Placental epithelial cell (primary cell): ENCODE data around the gene AADAC. TPM values are rescaled to one million over a fixed set of nuclear protein-coding genes. Genes with fewer than 3 reads are reported as not detected.

Source experiments
- total RNA-seq: library from RNA; depleted of rRNA; stranded (reverse); fragments of >200 nt; gene quantifications from 2 replicates; pipeline ENCODE4 v1.2.3, GENCODE V29; 2012

The AADAC gene, protein sequence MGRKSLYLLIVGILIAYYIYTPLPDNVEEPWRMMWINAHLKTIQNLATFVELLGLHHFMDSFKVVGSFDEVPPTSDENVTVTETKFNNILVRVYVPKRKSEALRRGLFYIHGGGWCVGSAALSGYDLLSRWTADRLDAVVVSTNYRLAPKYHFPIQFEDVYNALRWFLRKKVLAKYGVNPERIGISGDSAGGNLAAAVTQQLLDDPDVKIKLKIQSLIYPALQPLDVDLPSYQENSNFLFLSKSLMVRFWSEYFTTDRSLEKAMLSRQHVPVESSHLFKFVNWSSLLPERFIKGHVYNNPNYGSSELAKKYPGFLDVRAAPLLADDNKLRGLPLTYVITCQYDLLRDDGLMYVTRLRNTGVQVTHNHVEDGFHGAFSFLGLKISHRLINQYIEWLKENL
- total RNA-seq, result not detected in 2 replicates

DNA sequence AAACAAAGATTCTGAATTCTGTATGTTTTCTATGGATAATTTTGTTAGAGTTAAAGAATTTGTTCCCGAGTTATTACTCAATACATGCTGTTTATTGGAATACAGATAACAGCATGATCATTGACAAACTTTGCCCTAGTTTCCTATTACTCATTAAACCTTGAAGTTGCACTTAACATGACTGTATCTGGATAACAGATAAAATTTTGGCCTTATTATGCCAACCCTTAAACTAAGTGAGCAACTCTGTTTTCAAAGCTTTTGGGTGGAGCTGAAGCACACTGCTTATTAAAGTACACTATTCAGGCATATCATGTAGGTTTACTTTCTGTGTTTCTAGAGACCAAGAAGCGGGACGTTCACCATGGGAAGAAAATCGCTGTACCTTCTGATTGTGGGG, at the start of gene AADAC:
Gene AADAC (plus strand): TSS at position 318 of the 400 bp plus-strand sequence. CDS start 47 bp downstream, at position 365.

DNA sequence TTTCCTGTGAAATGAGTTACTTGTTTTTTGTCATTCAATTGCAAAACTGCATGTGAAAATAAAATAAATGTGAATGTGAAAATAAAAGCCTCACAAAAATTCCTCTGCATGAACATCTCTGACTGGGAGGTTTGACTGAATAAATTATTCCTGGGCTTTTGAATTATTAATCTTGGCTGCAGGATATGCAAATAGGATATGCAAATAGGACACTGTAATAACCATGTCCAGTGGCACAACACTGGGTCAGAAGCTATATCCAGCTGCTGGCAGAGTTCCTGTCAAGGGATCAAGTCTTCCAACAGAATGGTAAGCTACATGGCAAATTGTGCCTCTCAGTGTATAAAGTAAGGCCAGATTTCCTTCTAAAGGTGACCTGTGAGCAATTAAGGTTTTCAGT, 59.5 kb downstream of the AADAC start, which contains the start of gene SUCNR1:
Gene SUCNR1 (plus strand): TSS at position 246 of the 400 bp plus-strand sequence. CDS start 6,250 bp downstream, outside the sequence.

Other genes starting within 250 kb of the AADAC start
- not detected in 2 replicates for gene AADACL2, start 80.2 kb upstream of the AADAC start, total RNA-seq
- gene SUCNR1, start 59.5 kb downstream of the AADAC start, total RNA-seq, result not detected in 2 replicates